GM12878 (cell line): Measurements from ENCODE around the gene ATP8B1. TPM values are rescaled to one million over a fixed set of nuclear protein-coding genes. Genes with fewer than 3 reads are reported as not detected.

ENCODE experiments used
- ATAC-seq: fragments of 200-7000 bp; cut with Tn5 transposase; 3 replicates; pipeline ENCODE4 v1.9.1; 2020; ENCODE audit warnings: mild to moderate bottlenecking, moderate library complexity
- BruUV-seq: library from RNA; stranded (reverse); fragments of 400-500 nt; replicated peaks from 2 replicates; lab custom pipeline; 2021; lab: Mats Ljungman, UMichigan
- CTCF ChIA-PET: fragments of 300-600 bp; sonication (Branson Sonifier 250); formaldehyde crosslinking; extraction: SDS; loops from one replicate; lab custom pipeline; 2021; ENCODE audit warnings: inconsistent platforms; lab: Yijun Ruan, JAX
- POLR2A ChIA-PET: fragments of 350-600 bp; formaldehyde crosslinking; extraction: SDS; loops from one replicate; lab custom pipeline; 2021; ENCODE audit warnings: inconsistent platforms; lab: Charles Lee
- RAD21 ChIA-PET: fragments of 300-600 bp; sonication (Branson Sonifier 250); formaldehyde crosslinking; loops from one replicate; lab custom pipeline; 2023; ENCODE audit warnings: antibody characterized with exemption; ENCODE audit not compliant: unreplicated experiment; lab: Charles Lee
- SMC1A ChIA-PET: fragments of 300-600 bp; sonication (Branson Sonifier 250); formaldehyde crosslinking; loops from one replicate; lab custom pipeline; 2023; ENCODE audit not compliant: unreplicated experiment, uncharacterized antibody; lab: Charles Lee
- DNase-seq: peaks from one replicate; pipeline ENCODE4 v3.0.0-alpha.2; 2011; ENCODE audit warnings: low read depth, low spot score
- FAIRE-seq: peaks from 3 replicates; lab custom pipeline; 2011; peaks lifted over from hg19 to GRCh38; lab: Jason Lieb, UNC
- H2AFZ ChIP-seq: 2 replicates; pipeline ENCODE4 v1.6.0; 2011; ENCODE audit warnings: low read depth, low read length, control low read depth; ENCODE audit not compliant: control insufficient read depth
- H3K27ac ChIP-seq: 2 replicates; pipeline ENCODE4 v1.5.1; 2011; ENCODE audit warnings: control low read depth; ENCODE audit not compliant: control insufficient read depth, insufficient read depth
- H3K27me3 ChIP-seq, 2 experiments: replicated peaks in 1 of 2; 2 replicates each; pipeline versions ENCODE4 v1.6.0 to v1.6.1; 2011; ENCODE audit warnings: low read length in 1 of 2; ENCODE audit not compliant: control insufficient read depth in 2 of 2, insufficient read depth in 2 of 2
- H3K36me3 ChIP-seq, 2 experiments: 2 replicates each; pipeline ENCODE4 v1.5.1; 2011; ENCODE audit warnings: low read length in 1 of 2; ENCODE audit not compliant: control insufficient read depth in 2 of 2, insufficient read depth in 2 of 2
- H3K4me1 ChIP-seq: 2 replicates; pipeline ENCODE4 v1.6.1; 2011; ENCODE audit warnings: mild to moderate bottlenecking, low read length, moderate library complexity, mixed read lengths; ENCODE audit not compliant: control insufficient read depth, insufficient read depth
- H3K4me2 ChIP-seq: 2 replicates; pipeline ENCODE4 v1.6.0; 2011; ENCODE audit warnings: control low read depth; ENCODE audit not compliant: control insufficient read depth, insufficient read depth
- H3K4me3 ChIP-seq: fragments of 200-600 bp; sonication (generic); 2 replicates; pipeline ENCODE4 v1.5.1; 2016
- H3K79me2 ChIP-seq: 2 replicates; pipeline ENCODE4 v1.6.0; 2011; ENCODE audit warnings: low read length; ENCODE audit not compliant: control insufficient read depth, insufficient read depth
- H3K9ac ChIP-seq: 2 replicates; pipeline ENCODE4 v1.8.0; 2011; ENCODE audit warnings: low read length, control low read depth, mixed read lengths; ENCODE audit not compliant: control insufficient read depth, insufficient read depth
- H3K9me3 ChIP-seq: replicated peaks from 3 replicates; pipeline ENCODE4 v1.5.1; 2011; ENCODE audit warnings: mild to moderate bottlenecking, low read length; ENCODE audit not compliant: control insufficient read depth, insufficient read depth
- H4K20me1 ChIP-seq: 2 replicates; pipeline ENCODE4 v1.6.0; 2011; ENCODE audit not compliant: control insufficient read depth, insufficient read depth
- CBFB ChIP-seq: IDR thresholded peaks from 2 replicates; pipeline ENCODE4 v1.6.1; 2016; ENCODE audit warnings: antibody characterized with exemption, low read depth
- CBX5 ChIP-seq: sonication (generic); IDR thresholded peaks from 2 replicates; pipeline ENCODE4 v1.6.1; 2016; ENCODE audit warnings: low read depth, moderate library complexity, mild to moderate bottlenecking, inconsistent platforms
- CREM ChIP-seq: IDR thresholded peaks from 2 replicates; pipeline ENCODE4 v1.6.1; 2014; ENCODE audit warnings: antibody characterized with exemption, low read depth
- GABPA ChIP-seq: IDR thresholded peaks from 2 replicates; pipeline ENCODE4 v1.6.1; 2014; ENCODE audit warnings: antibody characterized with exemption, low read depth, mild to moderate bottlenecking, inconsistent platforms
- IKZF2 ChIP-seq, 2 experiments: fragments of 450-650 bp; IDR thresholded peaks; 2 replicates each; pipeline ENCODE4 v1.6.1; 2017; ENCODE audit warnings: mild to moderate bottlenecking in 2 of 2, moderate library complexity in 2 of 2
- IRF4 ChIP-seq: IDR thresholded peaks from 2 replicates; pipeline ENCODE4 v1.6.1; 2011; ENCODE audit warnings: low read depth, low read length
- JUNB ChIP-seq: IDR thresholded peaks from 2 replicates; pipeline ENCODE4 v1.6.1; 2016; ENCODE audit warnings: antibody characterized with exemption, mild to moderate bottlenecking
- MEF2A ChIP-seq: IDR thresholded peaks from 2 replicates; pipeline ENCODE4 v1.6.1; 2011; ENCODE audit warnings: low read depth, mild to moderate bottlenecking, low read length, moderate library complexity; ENCODE audit not compliant: insufficient read depth
- NRF1 ChIP-seq: conservative IDR thresholded peaks from 2 replicates; pipeline ENCODE4 v1.6.1; 2011; ENCODE audit warnings: mild to moderate bottlenecking, low read depth, low read length, improper control_type of control experiment
- SPI1 ChIP-seq: IDR thresholded peaks from 2 replicates; pipeline ENCODE4 v1.6.1; 2011; ENCODE audit warnings: low read depth, mild to moderate bottlenecking, low read length, moderate library complexity, borderline replicate concordance; ENCODE audit not compliant: insufficient read depth
- SREBF2 ChIP-seq: IDR thresholded peaks from 2 replicates; pipeline ENCODE4 v1.6.1; 2012; ENCODE audit warnings: mild to moderate bottlenecking, low read length
- SRF ChIP-seq, 2 experiments: IDR thresholded peaks; 2 replicates each; pipeline ENCODE4 v1.6.1; 2011; ENCODE audit warnings: low read depth in 2 of 2, low read length in 2 of 2, mild to moderate bottlenecking in 1 of 2, moderate library complexity in 1 of 2
- TBL1XR1 ChIP-seq: IDR thresholded peaks from 2 replicates; pipeline ENCODE4 v1.6.1; 2012; ENCODE audit warnings: low read depth, low read length, improper control_type of control experiment
- WGBS: methylation state at CpG from one replicate; pipeline ENCODE4 v1.1.6; 2016; ENCODE audit warnings: low lambda C conversion rate; ENCODE audit not compliant: insufficient replicate concordance, insufficient coverage; ENCODE audit errors: missing lambda C conversion rate; 5-methylcytosine and 5-hydroxymethylcytosine counted together
- in situ Hi-C: fragments of 300-500 bp; cut with MboI; formaldehyde crosslinking; loops from 9 replicates; pipeline ENCODE4 v1.14.3; 2018; ENCODE audit warnings: mixed read lengths
- intact Hi-C: fragments of 100-400 bp; cut with micrococcal nuclease; formaldehyde crosslinking; loops from one replicate; pipeline ENCODE4 v1.14.2; 2022; ENCODE audit not compliant: unreplicated experiment
- polyA plus RNA-seq, 11 experiments: library from polyadenylated mRNA; depleted of rRNA in 4 of 11; unstranded in 6 of 11; stranded (reverse) in 5 of 11; fragments of >200 nt; fragmentation: Nextera tagmentation in 4 of 11; fragmentation: Illumina TruSeq in 1 of 11; extraction: Ambion mirVana in 4 of 11; extraction: Trizol in 1 of 11; gene quantifications; 1 replicate in 1 of 11; 2 replicates in 10 of 11; pipeline versions ENCODE4 v1.2.1 to v1.2.3, GENCODE V29; 2011 to 2016; ENCODE audit warnings: inconsistent platforms in 2 of 11, missing spikeins in 2 of 11, low read depth in 1 of 11
- total RNA-seq, 4 experiments: library from RNA; depleted of rRNA in 3 of 4; stranded (reverse); fragments of >200 nt in 3 of 4; fragmentation: Illumina TruSeq in 1 of 4; extraction: Trizol in 1 of 4; gene quantifications; 2 replicates each; pipeline versions ENCODE4 v1.2.1 to v1.2.3, GENCODE V29; 2013 to 2021

Gene ATP8B1
- total and polyA plus RNA-seq, 10 of the 15 experiments (the other 5 are each of a cell fraction or from before 2014, with no cell fraction given), result 0.03 to 0.37 (median 0.11) TPM

DNA sequence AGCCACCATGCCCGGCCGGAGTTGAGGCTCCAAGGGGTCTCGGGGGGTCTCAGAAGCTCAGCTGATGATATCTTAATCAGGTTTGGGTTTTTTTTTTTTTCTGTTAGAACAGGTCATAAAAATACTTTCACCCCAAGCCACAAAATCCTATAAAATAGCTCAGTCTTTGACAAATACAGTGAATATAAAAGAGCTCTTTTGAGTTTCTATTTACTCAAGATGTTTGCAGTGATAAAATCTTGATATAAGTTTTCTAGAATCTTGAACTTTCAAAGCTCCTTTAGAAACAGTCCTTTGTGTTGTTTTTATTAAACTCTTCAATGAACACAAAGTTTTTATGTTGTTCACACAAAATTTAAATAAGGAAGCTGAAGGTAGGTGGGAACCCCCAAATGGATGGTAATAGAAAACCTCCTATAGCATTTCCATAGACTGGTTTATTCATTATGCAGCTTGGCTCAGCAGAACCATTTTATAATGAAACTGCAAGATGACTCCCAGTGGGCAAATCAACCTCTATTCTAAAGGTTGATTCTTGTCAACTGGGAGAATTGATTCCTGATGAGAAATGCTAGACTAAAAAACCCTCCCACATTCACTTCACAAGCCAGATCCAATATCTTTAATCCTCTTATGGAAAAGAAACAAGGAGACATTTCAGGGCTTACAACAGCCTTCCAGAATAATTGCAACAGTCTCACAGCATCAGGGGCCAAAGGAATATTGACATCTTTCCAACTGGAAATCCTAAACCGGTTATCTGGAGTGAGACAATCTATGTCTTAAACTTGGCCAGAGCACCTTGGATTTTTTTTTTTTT lies 167.9 kb downstream of the ATP8B1 start:
- Histone ChIP-seq H3K27ac (no peak overlapping the region), H4K20me1 (no peaks in the 10 kb centered on the region), H3K27me3 (no peaks in the 10 kb centered on the region), H3K4me2 (no peak overlapping the region), H3K79me2 (no peaks in the 10 kb centered on the region; the same call in 1 of the 2 replicates), H3K4me3 (no peak overlapping the region), H3K9me3 (no peaks in the 10 kb centered on the region), H2AFZ (no peak overlapping the region), H3K4me1 (peaks cover 6% of the 10 kb centered on the region), H3K9ac (no peak overlapping the region), H3K36me3 (no peaks in the 10 kb centered on the region; a peak in 1 of 4 replicates)
- intact Hi-C loops (loop anchor here (10.0 kb wide), 3 partner anchors 120 to 480 kb away; partner anchors contain the start of gene NEDD4L), in situ Hi-C loops (loop anchor here (25.0 kb wide), 1 partner anchor 202 kb away; no protein-coding TSS in a partner anchor)
- TF ChIP-seq TBL1XR1 (no peak), NRF1 (no peak), GABPA (no peak), CBFB (no peak), IKZF2 (IDR thresholded peaks at IDR 0.05) (no peak), CREM (no peak), SRF (IDR thresholded peaks at IDR 0.05; ENCODE audit: low read depth in 2 of 2, low read length in 2 of 2) (no peak), SPI1 (no peak), JUNB (no peak), MEF2A (no peak), IRF4 (no peak), CBX5 (no peak), SREBF2 (no peak)
- BruUV-seq, result no TSS peak
- ChIA-PET RAD21 (interaction anchor here (0.6 kb wide), 2 partner anchors 114 to 416 kb away, joined by 3 read pairs; no protein-coding TSS in a partner anchor), CTCF (interaction anchor here (0.9 kb wide), 1 partner anchor 224 kb away, joined by 3 read pairs; no protein-coding TSS in a partner anchor), POLR2A (no interaction called here), SMC1A (interaction anchor here (0.6 to 1.0 kb wide), 2 partner anchors 15 to 406 kb away, joined by 3 to 4 read pairs; no protein-coding TSS in a partner anchor)
- DNase-seq (no peak), ATAC-seq (no peak), FAIRE-seq (no peak)
- WGBS, result 86% methylated on average over 4 of the region's 4 CpGs
